ENCODE data around the gene OAF. TPM values are rescaled to one million over a fixed set of nuclear protein-coding genes. Genes with fewer than 3 reads are reported as not detected.

The OAF gene
- total RNA-seq, 1 donor from 2014 or later: 9.0 TPM

DNA sequence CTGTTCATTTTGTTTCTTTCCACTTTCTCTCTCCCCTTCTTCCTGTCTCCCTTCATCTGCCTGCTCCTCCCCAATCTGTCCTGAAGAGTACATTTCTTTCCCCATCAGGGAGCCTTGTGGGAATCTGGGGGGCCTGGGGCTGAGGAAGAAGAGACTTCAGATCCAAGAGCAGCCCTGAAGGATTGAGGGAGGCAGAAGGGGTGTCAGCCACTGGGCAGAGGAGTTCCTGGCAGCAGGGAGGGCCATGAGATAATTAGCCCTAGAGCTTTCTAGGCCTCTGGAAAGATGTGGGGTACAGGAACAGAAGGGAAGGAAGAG is 24.4 kb upstream of the OAF start:
- peaks cover 2% of the 10 kb centered on the region for H3K27me3 ChIP-seq (ENCODE audit: control insufficient read depth, insufficient read depth, low read length)
- FAIRE-seq (no peak), DNase-seq (ENCODE audit: low read depth) (no peak)
- H3K4me3 ChIP-seq (ENCODE audit: low read depth, low read length): no peak overlapping the region
- TF ChIP-seq CTCF (IDR thresholded peaks at IDR 0.05; ENCODE audit: insufficient read depth, low read length, severe bottlenecking): no peak
- no peaks in the 10 kb centered on the region for H3K36me3 ChIP-seq (ENCODE audit: control insufficient read depth, insufficient read depth, low read length)

GRCh38 chr11:120186774-120187591 is 23.8 kb upstream of the OAF start:
- no peak for TF ChIP-seq CTCF (IDR thresholded peaks at IDR 0.05; ENCODE audit: insufficient read depth, low read length, severe bottlenecking)
- FAIRE-seq (peak; percentile 43), DNase-seq (ENCODE audit: low read depth) (peak; percentile 93)
- Histone ChIP-seq H3K36me3 (ENCODE audit: control insufficient read depth, insufficient read depth, low read length) (no peaks in the 10 kb centered on the region), H3K4me3 (ENCODE audit: low read depth, low read length) (no peak overlapping the region), H3K27me3 (ENCODE audit: control insufficient read depth, insufficient read depth, low read length) (peaks cover 2% of the 10 kb centered on the region)

DNA sequence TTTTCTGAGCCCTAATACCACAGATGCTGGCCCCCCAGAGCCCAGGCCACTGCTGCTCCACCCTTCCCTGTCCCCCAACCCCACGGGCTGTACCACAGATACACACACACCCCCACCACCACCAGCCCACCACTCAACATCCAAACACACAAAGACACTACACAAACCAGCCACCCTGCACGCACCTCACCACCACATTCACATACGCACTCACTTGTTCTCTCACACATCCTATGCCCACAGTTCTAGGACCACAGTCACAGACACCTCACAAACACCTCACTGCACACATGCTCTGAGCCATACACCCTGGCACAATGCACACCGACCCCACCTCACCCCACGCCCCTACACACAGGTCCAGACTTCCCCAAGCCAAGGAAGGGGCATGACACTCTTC is 22.5 kb upstream of the OAF start:
- FAIRE-seq (peak; percentile 28), DNase-seq (ENCODE audit: low read depth) (no peak)
- Histone ChIP-seq H3K27me3 (ENCODE audit: control insufficient read depth, insufficient read depth, low read length) (peaks cover 5% of the 10 kb centered on the region), H3K36me3 (ENCODE audit: control insufficient read depth, insufficient read depth, low read length) (no peaks in the 10 kb centered on the region), H3K4me3 (ENCODE audit: low read depth, low read length) (no peak overlapping the region)
- TF ChIP-seq CTCF (IDR thresholded peaks at IDR 0.05; ENCODE audit: insufficient read depth, low read length, severe bottlenecking): no peak

- no peak for DNase-seq (ENCODE audit: low read depth)
- H3K36me3 ChIP-seq (ENCODE audit: control insufficient read depth, insufficient read depth, low read length): no peaks in the 10 kb centered on the region
- H3K4me3 ChIP-seq (ENCODE audit: low read depth, low read length): no peak overlapping the region
- FAIRE-seq: peak; percentile 94
- peaks cover 8% of the 10 kb centered on the region for H3K27me3 ChIP-seq (ENCODE audit: control insufficient read depth, insufficient read depth, low read length)
- no peak for TF ChIP-seq CTCF (IDR thresholded peaks at IDR 0.05; ENCODE audit: insufficient read depth, low read length, severe bottlenecking)
These were observed 21.9 kb upstream of the OAF start for GRCh38 chr11:120188811-120189455.

DNA sequence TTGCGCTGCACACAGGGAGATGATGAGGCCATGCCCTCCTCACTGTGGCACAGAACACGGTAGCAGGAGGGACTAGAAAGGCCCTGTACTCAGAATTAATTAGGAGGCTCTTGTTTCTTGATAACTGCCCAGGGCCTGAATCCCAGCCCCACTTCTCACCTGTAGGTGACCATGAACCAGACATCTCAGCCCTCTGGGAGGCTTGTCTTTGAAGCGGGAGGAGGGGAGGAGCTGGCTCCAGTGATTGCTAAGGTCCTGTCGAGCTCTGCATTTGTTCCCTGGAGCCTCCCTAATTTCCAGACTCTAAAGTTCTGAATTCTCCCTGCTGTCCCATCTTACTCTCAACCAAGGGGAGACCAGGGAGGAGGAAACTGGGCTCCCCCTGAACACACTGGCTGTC is 19.8 kb upstream of the OAF start:
- peaks cover 8% of the 10 kb centered on the region for H3K27me3 ChIP-seq (ENCODE audit: control insufficient read depth, insufficient read depth, low read length)
- DNase-seq (ENCODE audit: low read depth): no peak
- no peak for TF ChIP-seq CTCF (IDR thresholded peaks at IDR 0.05; ENCODE audit: insufficient read depth, low read length, severe bottlenecking)
- H3K36me3 ChIP-seq (ENCODE audit: control insufficient read depth, insufficient read depth, low read length): no peaks in the 10 kb centered on the region
- no peak for FAIRE-seq
- H3K4me3 ChIP-seq (ENCODE audit: low read depth, low read length): no peak overlapping the region
